CD4-positive, alpha-beta T cell treated with Interleukin-2 at 100 ng/mL for 4 hours (primary cell): ENCODE results near the gene RAD51C.
"Not testable (repeated sequence)": the region's sequence is repeated elsewhere in the genome, so short reads cannot be mapped to it uniquely, and the experiment has no call there.

ENCODE experiments used
- DNase-seq: peaks from one replicate; pipeline ENCODE4 v3.0.0-alpha.2; 2020; ENCODE audit warnings: low spot score

RAD51C gene

DNA sequence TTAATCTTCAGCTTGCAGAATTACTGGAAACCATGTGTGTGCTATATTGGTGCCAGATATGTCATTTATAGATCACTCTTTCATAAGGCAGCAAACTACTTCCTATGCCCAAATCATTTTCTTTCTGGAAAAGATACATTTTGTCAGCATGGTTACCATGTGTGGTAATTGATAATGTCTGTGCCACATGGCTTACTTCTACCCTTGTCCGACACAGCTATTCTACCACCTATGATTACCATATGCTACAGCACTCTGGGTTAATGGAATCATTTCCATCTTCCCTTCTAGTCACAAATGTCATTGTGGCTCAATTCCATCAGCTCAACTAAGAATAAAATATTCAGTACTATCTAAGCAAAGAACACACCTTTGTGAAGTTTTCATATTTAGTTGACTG, 55.3 kb downstream of the RAD51C start:
- DNase-seq = no peak

DNA sequence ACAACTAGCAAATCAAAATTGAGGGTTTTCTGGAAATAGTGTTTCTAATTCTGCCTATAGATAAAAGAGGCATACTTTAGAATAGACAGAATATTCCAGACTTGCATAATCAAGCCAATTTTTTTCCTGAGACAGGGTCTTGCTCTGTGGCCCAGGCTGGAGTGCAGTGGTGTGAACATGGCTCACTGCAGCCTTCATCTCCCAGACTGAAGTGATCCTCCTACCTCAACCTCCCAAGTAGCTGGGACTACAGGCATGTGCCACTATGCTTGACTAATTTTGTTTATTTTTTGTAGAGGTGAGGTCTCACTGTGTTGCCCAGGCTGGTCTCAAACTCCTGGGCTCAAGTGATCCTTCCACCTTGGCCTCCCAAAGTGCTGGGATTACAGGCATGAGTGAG, 57.2 kb downstream of the RAD51C start:
- not testable (repeated sequence) for DNase-seq

DNA sequence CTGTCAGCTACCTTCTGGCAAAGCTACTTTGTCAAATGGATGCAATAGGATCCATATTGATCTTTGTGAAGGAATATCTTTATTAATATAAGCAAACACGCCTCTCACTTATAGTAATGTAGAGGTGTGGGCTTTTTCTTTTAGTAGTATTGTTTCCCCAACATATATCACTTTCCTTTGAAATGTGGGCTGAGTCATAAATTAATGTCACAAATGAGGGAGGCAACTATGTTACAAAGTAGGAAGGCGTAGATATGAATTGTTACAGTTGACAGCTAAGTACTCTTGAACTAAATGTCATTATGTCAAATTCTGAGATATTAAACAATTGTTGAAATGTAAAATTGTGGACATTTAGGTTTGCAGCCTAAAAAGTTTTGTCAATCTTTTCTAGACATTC, 60.6 kb downstream of the RAD51C start:
- no peak for DNase-seq

DNA sequence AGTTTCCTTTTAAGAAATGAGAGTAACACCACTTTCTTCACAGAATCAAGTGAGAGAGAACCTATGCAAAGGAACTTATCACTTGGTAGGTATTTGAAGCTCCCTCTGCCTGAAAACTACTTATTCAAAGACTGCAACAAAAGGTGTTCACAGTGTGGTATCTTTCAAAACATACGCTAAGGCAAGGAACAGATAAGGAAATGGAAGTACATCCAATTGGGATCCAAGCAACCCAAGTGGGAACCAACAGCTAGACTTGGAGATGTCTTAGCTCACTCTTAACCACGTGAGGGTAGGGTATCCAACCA, 62.8 kb downstream of the RAD51C start:
- DNase-seq = no peak

DNA sequence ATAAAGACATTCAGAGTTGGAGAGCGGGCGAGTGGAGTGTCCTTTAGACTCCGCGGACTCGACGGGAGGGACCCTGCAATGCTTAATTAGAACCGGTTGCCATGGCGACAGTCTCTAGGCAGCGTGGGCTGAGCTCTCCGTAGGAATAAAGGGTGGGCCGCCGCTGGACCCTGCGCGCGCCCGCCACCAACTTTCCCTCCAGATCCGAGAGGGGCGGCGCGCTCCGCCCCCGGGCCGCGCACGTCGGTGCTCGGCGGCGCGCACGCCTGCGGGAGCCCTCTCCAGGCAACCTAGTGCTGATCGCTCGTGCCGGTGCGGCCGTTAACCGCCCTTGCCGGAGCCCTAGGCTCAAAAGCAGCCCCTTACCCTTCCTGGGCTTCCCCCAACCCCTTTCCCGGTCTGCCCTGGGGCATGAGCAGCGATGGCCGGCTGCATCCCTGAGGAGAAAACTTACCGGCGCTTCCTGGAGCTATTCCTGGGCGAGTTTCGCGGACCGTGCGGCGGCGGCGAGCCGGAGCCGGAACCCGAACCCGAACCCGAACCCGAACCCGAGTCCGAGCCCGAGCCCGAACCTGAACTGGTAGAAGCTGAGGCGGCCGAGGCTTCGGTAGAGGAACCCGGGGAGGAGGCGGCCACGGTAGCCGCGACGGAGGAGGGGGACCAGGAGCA, 63.3 kb downstream of the RAD51C start, which contains the start of gene PPM1E:
Gene PPM1E (plus strand): TSS at position 278 of the 669 bp plus-strand sequence.
- DNase-seq = peak; percentile 6

DNA sequence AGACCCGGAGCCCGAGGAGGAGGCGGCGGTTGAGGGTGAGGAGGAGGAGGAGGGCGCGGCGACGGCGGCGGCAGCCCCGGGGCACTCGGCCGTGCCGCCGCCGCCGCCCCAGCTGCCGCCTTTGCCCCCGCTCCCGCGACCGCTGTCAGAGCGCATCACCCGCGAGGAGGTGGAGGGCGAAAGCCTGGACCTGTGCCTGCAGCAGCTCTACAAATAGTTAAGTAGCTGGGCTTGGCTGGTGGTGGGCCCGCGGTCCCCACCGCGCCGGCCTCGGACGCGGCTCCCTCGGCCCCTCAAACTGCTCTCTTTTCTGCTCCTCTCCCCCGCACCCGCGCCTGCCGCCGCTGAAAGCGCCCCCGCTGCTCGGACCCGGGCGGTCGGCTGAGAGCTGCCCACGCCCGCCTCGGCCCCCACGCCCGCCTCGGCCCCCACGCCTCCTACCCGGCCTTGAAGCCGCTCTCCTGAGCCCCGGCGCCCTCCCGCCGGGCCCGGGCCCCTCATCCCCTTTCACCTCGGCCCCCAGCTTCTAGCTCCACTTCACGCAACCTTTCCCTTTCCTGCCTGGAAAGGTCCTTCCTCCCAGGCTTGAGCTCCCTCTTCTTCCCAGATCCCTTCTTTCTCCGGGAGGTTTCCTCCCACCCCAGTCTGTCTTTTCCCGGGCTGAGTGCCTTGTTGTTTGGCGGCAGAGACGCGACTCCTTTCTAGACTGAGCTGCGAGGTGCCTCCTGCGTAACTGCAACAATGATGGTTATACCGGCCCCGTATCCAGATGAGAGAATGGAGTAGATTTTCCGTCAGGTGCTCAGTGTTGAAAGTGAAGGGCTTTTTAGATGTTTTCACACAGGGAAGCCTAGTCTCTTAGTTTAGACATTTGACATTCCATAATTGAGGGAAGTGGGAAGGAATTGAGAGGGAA, 64.1 kb downstream of the RAD51C start:
- DNase-seq = no peak

DNA sequence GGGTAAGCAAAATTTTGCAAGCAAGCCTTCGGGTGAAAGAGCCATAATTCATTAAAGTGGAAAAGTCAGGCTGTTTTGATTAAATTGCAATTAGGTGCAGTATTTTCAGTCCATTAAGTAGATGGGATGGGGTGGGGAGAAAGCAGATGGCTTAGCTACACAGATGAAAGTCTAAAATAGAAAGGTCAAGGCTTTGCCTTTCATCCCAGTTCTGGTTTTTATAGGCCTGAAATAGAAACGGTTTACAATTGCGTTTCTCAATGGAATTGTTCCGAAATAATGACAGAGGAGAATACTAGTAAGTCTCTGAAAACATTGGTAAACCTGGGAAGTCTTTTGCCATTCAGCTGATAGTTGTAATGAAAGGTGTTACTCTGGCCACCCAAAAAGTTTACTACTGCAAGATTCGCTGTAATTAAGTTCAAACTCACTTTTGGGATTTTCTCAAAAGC, 64.8 kb downstream of the RAD51C start:
- DNase-seq = no peak

DNA sequence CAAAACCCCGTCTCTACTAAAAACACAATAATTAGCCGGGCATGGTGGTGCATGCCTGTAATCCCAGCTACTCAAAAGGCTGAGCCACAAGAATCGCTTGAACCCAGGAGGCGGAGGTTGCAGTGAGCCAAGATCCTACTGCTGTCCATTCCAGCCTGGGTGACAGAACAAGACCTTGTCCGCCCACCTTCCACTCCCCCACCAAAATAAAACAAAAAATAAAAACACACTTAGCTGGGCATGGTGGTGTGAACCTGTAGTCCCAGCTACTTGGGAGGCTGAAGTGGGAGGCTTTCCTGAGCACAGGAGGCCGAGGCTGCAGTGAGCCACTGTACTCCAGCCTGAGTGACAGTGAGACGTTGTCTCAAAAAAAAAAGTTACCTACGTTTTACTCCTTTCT, 66.5 kb downstream of the RAD51C start:
- DNase-seq = no peak

DNA sequence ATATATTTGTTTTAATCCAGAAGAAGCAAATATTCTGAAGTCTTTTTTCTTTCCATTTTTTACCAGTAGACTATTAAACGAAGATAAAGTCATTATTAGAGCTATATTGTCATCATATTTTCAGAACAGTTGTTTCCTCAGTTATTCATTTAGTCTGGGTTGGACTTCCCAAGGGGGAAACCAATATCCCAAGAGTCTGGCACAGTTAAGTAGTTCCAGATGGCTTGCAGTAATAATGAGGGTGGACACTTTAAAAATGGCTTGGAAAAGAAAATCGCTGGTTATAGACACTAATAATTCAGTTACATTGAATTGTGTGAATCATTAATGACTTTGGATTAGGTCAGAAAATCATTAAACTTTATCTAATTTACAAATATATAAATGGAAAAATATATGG, 67.1 kb downstream of the RAD51C start:
- no peak for DNase-seq

DNA sequence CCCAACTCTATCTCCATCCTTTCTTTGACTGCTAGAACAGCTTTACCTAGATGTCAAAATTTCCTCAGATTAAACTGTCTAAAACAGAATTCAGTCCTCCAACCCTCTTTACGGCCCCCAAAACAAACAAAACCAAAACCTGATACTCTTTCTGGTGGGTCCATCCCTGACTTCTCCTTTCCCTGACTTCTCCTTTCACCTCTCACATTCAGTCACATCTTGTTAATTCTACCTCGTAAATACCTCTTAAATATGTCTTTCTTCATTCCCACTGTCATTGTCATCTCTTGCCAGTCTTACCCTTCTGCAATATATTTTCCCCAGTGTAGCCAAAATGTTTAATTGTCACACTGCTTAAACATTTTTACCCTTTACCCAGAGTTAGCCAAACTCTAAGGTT, 67.8 kb downstream of the RAD51C start:
- no peak for DNase-seq

DNA sequence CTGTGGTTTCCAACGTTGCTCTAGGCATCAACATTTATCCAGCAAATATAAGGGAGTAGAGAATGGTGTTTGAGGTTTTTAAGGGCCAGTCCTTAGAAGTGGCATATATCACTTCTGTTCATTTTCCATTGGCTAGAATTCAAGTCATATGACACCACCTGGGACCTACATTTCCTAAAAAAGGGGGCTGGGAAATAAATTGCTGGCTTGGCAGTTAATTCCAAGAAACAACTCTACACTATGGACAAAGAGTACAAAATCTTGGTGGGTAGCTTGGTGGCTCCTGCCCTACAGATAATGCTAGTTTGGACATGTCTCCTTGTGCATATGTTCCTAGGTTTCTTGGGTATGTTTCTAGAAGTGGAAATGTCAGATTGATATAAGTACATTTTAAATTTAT, 70.9 kb downstream of the RAD51C start:
- DNase-seq = no peak

DNA sequence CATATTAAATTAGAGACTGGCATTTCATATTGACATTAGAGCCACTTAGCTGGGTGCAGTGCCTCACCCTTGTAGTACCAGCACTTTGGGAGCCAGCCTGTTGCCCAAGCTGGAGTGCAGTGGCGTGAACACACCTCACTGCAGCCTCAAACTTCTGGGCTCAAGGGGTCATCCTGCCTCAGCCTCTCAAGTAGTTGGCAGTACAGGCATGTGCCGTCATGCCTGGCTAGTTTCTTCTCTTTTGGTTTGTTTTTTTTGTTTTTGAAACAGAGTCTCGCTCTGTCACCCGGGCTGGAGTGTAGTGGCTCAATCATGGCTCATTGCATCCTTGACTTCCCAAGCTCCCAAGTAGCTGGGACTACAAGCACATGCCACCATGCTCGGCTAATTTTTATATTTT, 72.0 kb downstream of the RAD51C start:
- DNase-seq = no peak

DNA sequence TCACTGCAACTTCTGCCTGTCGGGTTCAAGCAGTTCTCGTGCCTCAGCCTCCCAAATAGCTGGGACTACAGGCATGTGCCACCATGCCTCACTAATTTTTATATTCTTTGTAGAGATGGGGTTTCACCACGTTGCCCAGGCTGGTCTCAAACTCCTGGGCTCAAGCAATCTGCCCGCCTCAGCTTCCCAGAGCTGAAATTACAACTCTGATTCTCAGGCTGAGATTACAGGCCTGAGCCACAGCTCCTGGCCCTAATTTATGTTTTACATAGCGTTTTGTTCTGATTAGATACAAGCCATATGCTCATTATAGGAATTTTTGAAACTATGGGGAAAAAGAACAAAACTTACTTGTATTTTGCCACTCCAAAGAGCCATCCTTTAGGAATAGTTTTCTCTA, 86.1 kb downstream of the RAD51C start:
- DNase-seq = not testable (repeated sequence)

DNA sequence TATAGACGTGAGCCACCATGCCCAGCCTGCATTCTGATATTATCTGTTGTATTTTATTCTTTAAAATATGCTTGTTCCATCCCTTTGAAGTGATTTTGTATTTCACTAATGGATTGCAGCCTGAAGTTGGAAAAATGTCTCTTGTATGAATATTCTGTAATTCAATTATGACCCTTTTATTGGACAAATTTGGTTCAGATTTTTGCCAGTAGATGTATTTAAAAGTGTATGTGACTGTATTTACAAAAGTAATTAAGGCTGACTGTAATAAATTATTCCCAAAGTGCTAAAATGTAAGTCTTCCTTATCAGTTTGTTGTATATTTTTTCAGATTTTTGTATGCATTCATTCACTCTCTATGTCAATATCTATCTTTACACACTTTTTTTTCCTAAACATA, 87.0 kb downstream of the RAD51C start:
- DNase-seq = no peak

DNA sequence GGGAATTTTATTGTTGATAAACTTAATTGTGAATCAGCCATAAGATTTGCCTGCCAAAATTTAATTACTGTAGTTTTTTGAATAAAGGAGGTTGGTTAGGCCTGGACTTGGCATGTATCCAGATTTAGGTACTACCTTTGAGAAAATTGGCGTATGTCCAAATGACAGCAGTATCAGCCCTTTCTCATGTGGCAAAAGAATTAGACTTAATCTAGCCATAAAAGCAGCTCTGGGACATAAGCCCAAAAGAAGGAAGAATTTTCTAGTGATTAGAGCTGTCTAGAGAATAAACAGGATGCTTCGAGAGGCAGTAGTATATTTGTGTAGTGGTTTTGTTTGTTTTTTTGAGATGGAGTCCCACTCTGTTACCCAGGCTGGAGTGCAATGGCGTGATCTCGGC, 91.0 kb downstream of the RAD51C start:
- no peak for DNase-seq

DNA sequence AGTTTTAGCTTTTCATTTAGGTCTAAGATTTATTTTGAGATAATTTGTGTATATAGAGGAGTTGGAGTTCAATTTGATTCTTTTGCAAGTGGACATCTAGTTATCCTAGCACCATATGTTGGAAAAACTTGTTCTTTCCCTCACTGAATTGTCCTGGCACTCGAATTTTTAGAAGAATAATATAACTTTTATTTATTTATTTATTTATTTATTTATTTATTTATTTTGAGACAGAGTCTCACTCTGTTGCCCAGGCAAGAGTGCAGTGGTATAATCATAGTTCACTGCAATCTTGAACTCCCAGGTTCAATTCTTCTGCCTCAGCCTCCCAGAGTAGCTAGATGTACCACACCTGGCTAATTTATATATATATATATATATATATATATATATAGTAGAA, 92.7 kb downstream of the RAD51C start:
- DNase-seq = no peak
